Ascending aorta (tissue), 2 donors: Measurements from ENCODE around the gene EIPR1. TPM values are rescaled to one million over a fixed set of nuclear protein-coding genes. Genes with fewer than 3 reads are reported as not detected.

Experiments
- DNase-seq, 2 donors: peaks; one replicate each; pipeline ENCODE4 v3.0.0-alpha.2; 2019; ENCODE audit warnings: low spot score in 2 of 2
- H3K27ac ChIP-seq, 2 donors: fragments of 200-600 bp; sonication (generic); one replicate each; pipeline ENCODE4 v1.5.1; 2016 to 2017; ENCODE audit warnings: mild to moderate bottlenecking in 1 of 2
- H3K27me3 ChIP-seq: fragments of 200-600 bp; sonication (generic); one replicate; pipeline ENCODE4 v1.5.1; 2017
- H3K36me3 ChIP-seq, 2 donors: fragments of 200-600 bp; sonication (generic); one replicate each; pipeline ENCODE4 v1.5.1; 2016
- H3K4me1 ChIP-seq, 2 donors: fragments of 200-600 bp; sonication (generic); one replicate each; pipeline ENCODE4 v1.5.1; 2016 to 2017; ENCODE audit warnings: mild to moderate bottlenecking in 1 of 2
- H3K4me3 ChIP-seq, 2 donors: fragments of 200-600 bp; sonication (generic); one replicate each; pipeline ENCODE4 v1.5.1; 2016 to 2017; ENCODE audit warnings: mild to moderate bottlenecking in 1 of 2
- H3K9me3 ChIP-seq, 2 donors: fragments of 200-600 bp; sonication (generic); one replicate each; pipeline ENCODE4 v1.5.1; 2016
- CTCF ChIP-seq, 3 experiments: fragments of 200-600 bp in 2 of 3; fragments of 450-650 bp in 1 of 3; sonication (generic) in 2 of 3; IDR thresholded peaks; one replicate each; pipeline ENCODE4 v1.5.1; 2016 to 2019; ENCODE audit warnings: antibody characterized with exemption in 3 of 3, mild to moderate bottlenecking in 1 of 3, moderate library complexity in 1 of 3
- intact Hi-C: fragments of 100-400 bp; cut with DNase I; formaldehyde crosslinking; loops from one replicate; pipeline ENCODE4 v1.15.1; 2023
- total RNA-seq: library from RNA; depleted of rRNA; stranded (reverse); fragments of >200 nt; gene quantifications from one replicate; pipeline ENCODE4 v1.1.0, GENCODE V29; 2016

EIPR1 gene
- total RNA-seq, 1 donor from 2014 or later = 14.5 TPM

GRCh38 chr2:3277050-3277747 is 100.4 kb downstream of the EIPR1 start:
- TF ChIP-seq CTCF (IDR thresholded peaks at IDR 0.05) = no peak
- peaks cover 0 to 18% of the 10 kb centered on the region in 2 donors for H3K9me3 ChIP-seq
- no peaks in the 10 kb centered on the region for H3K27me3 ChIP-seq
- intact Hi-C loops = no loop called here
- peaks cover 0 to 4% of the 10 kb centered on the region in 2 donors for H3K36me3 ChIP-seq
- peak in 1 of 2 donors; percentile 16 for DNase-seq
- no peaks in the 10 kb centered on the region for H3K4me1 ChIP-seq
- H3K4me3 ChIP-seq = no peak overlapping the region
- H3K27ac ChIP-seq = no peak overlapping the region

GRCh38 chr2:3272761-3273160 is 104.9 kb downstream of the EIPR1 start:
- Histone ChIP-seq H3K27me3 (no peaks in the 10 kb centered on the region), H3K4me1 (no peaks in the 10 kb centered on the region), H3K36me3 (no peaks in the 10 kb centered on the region), H3K4me3 (no peak overlapping the region), H3K9me3 (peaks cover 0 to 18% of the 10 kb centered on the region in 2 donors), H3K27ac (no peak overlapping the region)
- intact Hi-C loops = no loop called here
- no peak for TF ChIP-seq CTCF (IDR thresholded peaks at IDR 0.05)
- DNase-seq = peak in 1 of 2 donors; percentile 16

DNA sequence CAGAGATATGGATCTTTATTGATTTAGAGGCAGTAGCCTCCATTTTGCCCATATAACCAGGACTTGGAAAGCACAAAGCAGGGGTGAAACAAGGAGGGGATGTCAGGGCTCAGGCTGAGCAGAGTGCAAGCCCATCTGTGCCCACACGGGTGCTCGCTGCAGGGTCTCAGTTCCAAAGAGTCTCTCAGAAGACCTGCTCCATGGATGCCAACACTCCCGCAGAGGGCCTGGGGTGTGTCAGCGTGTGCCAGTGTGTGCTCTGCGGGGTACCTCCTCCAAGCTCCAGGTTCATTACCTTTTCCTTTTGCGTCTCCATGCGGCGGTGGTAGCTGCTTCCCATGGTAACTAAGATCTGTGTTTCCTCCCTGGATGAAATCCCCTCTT is 107.5 kb downstream of the EIPR1 start:
- Histone ChIP-seq H3K9me3 (peaks cover 0 to 15% of the 10 kb centered on the region in 2 donors), H3K36me3 (no peaks in the 10 kb centered on the region), H3K4me3 (no peak overlapping the region), H3K27ac (no peak overlapping the region), H3K4me1 (no peaks in the 10 kb centered on the region), H3K27me3 (no peaks in the 10 kb centered on the region)
- intact Hi-C loops = no loop called here
- peak in 1 of 2 donors; percentile 2 for DNase-seq
- no peak for TF ChIP-seq CTCF (IDR thresholded peaks at IDR 0.05)

DNA sequence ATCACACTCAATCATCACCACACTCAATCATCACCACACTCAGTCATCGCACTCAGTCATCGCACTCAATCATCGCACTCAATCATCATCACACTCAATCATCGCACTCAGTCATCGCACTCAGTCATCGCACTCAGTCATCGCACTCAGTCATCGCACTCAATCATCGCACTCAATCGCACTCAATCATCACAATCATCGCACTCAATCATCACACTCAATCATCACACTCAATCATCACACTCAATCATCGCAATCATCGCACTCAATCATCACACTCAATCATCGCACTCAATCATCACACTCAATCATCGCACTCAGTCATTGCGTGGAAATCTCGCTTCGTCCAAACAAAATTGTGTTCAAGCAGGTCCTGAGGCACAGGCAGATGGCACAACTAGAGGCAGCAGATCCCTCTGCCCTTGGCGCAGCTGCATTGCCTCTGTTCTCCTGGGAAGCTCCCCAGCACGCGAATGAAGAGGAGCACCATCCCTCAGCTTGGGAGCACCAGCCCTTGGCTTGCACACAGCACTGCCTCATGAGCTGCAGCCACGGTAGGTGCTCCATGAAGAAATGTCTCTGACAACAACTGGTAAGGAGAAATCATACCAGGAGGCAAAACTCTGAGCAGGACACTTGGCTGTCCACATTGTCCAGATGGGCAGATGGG is 108.1 kb downstream of the EIPR1 start:
- no peak for TF ChIP-seq CTCF (IDR thresholded peaks at IDR 0.05)
- H3K27me3 ChIP-seq = no peaks in the 10 kb centered on the region
- no peaks in the 10 kb centered on the region for H3K4me1 ChIP-seq
- intact Hi-C loops = no loop called here
- peak in 1 of 2 donors; percentile 37 for DNase-seq
- no peak overlapping the region for H3K4me3 ChIP-seq
- no peak overlapping the region for H3K27ac ChIP-seq
- H3K9me3 ChIP-seq = peaks cover 0 to 11% of the 10 kb centered on the region in 2 donors
- no peaks in the 10 kb centered on the region for H3K36me3 ChIP-seq

GRCh38 chr2:3268705-3269029 is 109.0 kb downstream of the EIPR1 start:
- H3K9me3 ChIP-seq = peaks cover 0 to 2% of the 10 kb centered on the region in 2 donors
- no peaks in the 10 kb centered on the region for H3K36me3 ChIP-seq
- intact Hi-C loops = no loop called here
- H3K27ac ChIP-seq = no peak overlapping the region
- no peaks in the 10 kb centered on the region for H3K27me3 ChIP-seq
- no peaks in the 10 kb centered on the region for H3K4me1 ChIP-seq
- no peak overlapping the region for H3K4me3 ChIP-seq
- no peak for DNase-seq
- no peak for TF ChIP-seq CTCF (IDR thresholded peaks at IDR 0.05)
